ENCODE data around the gene ZBTB11.

DNA sequence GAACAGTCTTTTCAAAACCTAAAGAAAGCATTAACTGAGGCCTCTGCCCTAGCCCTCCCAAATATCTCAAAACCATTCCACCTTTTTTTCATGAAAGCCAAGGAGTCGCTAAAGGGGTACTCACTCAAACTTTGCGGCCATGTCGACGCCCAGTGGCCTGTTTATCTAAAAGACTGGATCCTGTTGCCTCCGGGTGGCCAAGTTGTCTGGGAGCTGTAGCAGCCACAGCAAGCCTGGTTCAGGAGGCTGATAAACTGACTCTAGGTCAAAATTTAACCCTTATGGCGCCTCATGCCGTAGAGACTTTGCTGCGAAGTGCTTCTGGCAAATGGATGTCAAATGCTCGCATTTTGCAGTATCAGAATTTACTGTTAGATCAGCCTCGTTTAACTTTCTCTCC, 39.5 kb downstream of the ZBTB11 start:
- no peak for TF ChIP-seq POLR2A (IDR thresholded peaks at IDR 0.05)
- TF ChIP-seq, protein P1, sequence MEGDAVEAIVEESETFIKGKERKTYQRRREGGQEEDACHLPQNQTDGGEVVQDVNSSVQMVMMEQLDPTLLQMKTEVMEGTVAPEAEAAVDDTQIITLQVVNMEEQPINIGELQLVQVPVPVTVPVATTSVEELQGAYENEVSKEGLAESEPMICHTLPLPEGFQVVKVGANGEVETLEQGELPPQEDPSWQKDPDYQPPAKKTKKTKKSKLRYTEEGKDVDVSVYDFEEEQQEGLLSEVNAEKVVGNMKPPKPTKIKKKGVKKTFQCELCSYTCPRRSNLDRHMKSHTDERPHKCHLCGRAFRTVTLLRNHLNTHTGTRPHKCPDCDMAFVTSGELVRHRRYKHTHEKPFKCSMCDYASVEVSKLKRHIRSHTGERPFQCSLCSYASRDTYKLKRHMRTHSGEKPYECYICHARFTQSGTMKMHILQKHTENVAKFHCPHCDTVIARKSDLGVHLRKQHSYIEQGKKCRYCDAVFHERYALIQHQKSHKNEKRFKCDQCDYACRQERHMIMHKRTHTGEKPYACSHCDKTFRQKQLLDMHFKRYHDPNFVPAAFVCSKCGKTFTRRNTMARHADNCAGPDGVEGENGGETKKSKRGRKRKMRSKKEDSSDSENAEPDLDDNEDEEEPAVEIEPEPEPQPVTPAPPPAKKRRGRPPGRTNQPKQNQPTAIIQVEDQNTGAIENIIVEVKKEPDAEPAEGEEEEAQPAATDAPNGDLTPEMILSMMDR (IDR thresholded peaks at IDR 0.05) = no peak

Measured in adrenal gland (tissue), 5 donors.